Right lobe of liver (tissue), 6 donors: Measurements from ENCODE around the gene CTSL. TPM values are rescaled to one million over a fixed set of nuclear protein-coding genes. Genes with fewer than 3 reads are reported as not detected.
A peak's percentile ranks its signal among the peaks of the same experiment; 100 is the strongest.

ENCODE experiments used
- ATAC-seq, 4 donors: fragments of 200-7000 bp; cut with Tn5 transposase; one replicate each; pipeline ENCODE4 v1.9.1; 2020; ENCODE audit warnings: mild to moderate bottlenecking in 4 of 4, moderate library complexity in 4 of 4
- DNase-seq, 3 donors: peaks; one replicate each; pipeline ENCODE4 v3.0.0-alpha.2; 2020
- H3K27ac ChIP-seq, 3 donors: fragments of 200-600 bp; one replicate each; pipeline ENCODE4 v1.8.0; 2022
- H3K27me3 ChIP-seq, 2 donors: fragments of 200-600 bp; one replicate each; pipeline ENCODE4 v1.8.0; 2022
- H3K36me3 ChIP-seq, 4 donors: fragments of 200-600 bp; sonication (generic) in 1 of 4; one replicate each; pipeline versions ENCODE4 v1.5.1 to v1.8.0; 2017 to 2022; ENCODE audit warnings: control low read depth in 1 of 4
- H3K4me1 ChIP-seq, 4 donors: fragments of 200-600 bp; sonication (generic) in 1 of 4; one replicate each; pipeline versions ENCODE4 v1.5.1 to v1.8.0; 2017 to 2022; ENCODE audit warnings: control low read depth in 1 of 4
- H3K4me3 ChIP-seq, 3 donors: fragments of 200-600 bp; one replicate each; pipeline ENCODE4 v1.8.0; 2022
- H3K9me3 ChIP-seq, 4 donors: fragments of 200-600 bp; sonication (generic) in 1 of 4; one replicate each; pipeline versions ENCODE4 v1.5.1 to v1.8.0; 2017 to 2022; ENCODE audit warnings: control low read depth in 1 of 4
- CTCF ChIP-seq, 4 donors: fragments of 200-600 bp in 3 of 4; fragments of 450-650 bp in 1 of 4; IDR thresholded peaks; one replicate each; pipeline versions ENCODE4 v1.5.1 to v1.8.0; 2016 to 2022; ENCODE audit warnings: antibody characterized with exemption in 4 of 4, mild to moderate bottlenecking in 2 of 4
- POLR2A ChIP-seq: fragments of 450-650 bp; IDR thresholded peaks from one replicate; pipeline ENCODE4 v1.6.1; 2017; ENCODE audit warnings: antibody characterized with exemption, mild to moderate bottlenecking
- WGBS: methylation state at CpG from one replicate; pipeline ENCODE4 v1.1.6; 2018; ENCODE audit warnings: low coverage, low lambda C conversion rate; ENCODE audit not compliant: insufficient coverage; ENCODE audit errors: missing lambda C conversion rate; 5-methylcytosine and 5-hydroxymethylcytosine counted together
- intact Hi-C, 2 donors: fragments of 100-400 bp; cut with DNase I; formaldehyde crosslinking; loops; one replicate each; pipeline versions ENCODE4 v1.11.2 to v1.14.1; 2022
- total RNA-seq, 6 experiments: library from RNA; depleted of rRNA in 2 of 6; stranded (reverse); fragments of >200 nt in 2 of 6; fragmentation: NEBNext Ultra II Directional in 3 of 6; extraction: Animal tissue kit (Norgen Biotek cat#: 25700) in 3 of 6; gene quantifications; one replicate each; pipeline versions ENCODE4 v1.1.0 to v1.2.4, GENCODE V29; 2016 to 2023
- donor health status: DM: no; HTN: yes; CAD: no.
- donor health status: DM: no; HTN: no; CAD: no.
- donor health status: DM: no; HTN: no; CAD: no.
- donor health status: DM: no; HTN: yes; CAD: no.
- donor health status: DM: no; HTN: yes; CAD: no.

Gene CTSL
- total RNA-seq, 6 experiments from 2014 or later = 135 to 221 (median 164) TPM

- H3K27ac ChIP-seq = peak overlapping the region; percentile 8 to 56 (median 20)
- ATAC-seq (peak; percentile 67 to 73 (median 68)), DNase-seq (peak; percentile 64 to 82 (median 73))
- intact Hi-C loops = no loop called here
- no peaks in the 10 kb centered on the region for H3K27me3 ChIP-seq
- WGBS = 46% methylated on average over 9 of the region's 11 CpGs
- TF ChIP-seq CTCF (IDR thresholded peaks at IDR 0.05) = no peak
- no peak for TF ChIP-seq POLR2A
- H3K4me3 ChIP-seq = no peak overlapping the region
- peaks cover 0 to 15% (median 2%) of the 10 kb centered on the region in 4 donors for H3K4me1 ChIP-seq
- peaks cover 0 to 8% (median 3%) of the 10 kb centered on the region in 4 donors for H3K36me3 ChIP-seq
- H3K9me3 ChIP-seq = no peaks in the 10 kb centered on the region
Measured at GRCh38 chr9:87713278-87713987, 12.5 kb upstream of the CTSL start.

- 47% methylated on average over 5 of the region's 5 CpGs for WGBS
- intact Hi-C loops = no loop called here
- DNase-seq (no peak), ATAC-seq (no peak)
- H3K27ac ChIP-seq = peak overlapping the region; percentile 8 to 56 (median 20)
- H3K27me3 ChIP-seq = no peaks in the 10 kb centered on the region
- H3K36me3 ChIP-seq = peaks cover 0 to 3% (median 1%) of the 10 kb centered on the region in 4 donors
- peaks cover 0 to 15% (median 2%) of the 10 kb centered on the region in 4 donors for H3K4me1 ChIP-seq
- TF ChIP-seq POLR2A (no peak), CTCF (IDR thresholded peaks at IDR 0.05) (no peak)
- H3K9me3 ChIP-seq = no peaks in the 10 kb centered on the region
- H3K4me3 ChIP-seq = no peak overlapping the region
Measured at GRCh38 chr9:87713988-87714330, 12.0 kb upstream of the CTSL start.

GRCh38 chr9:87714819-87715218 lies 11.1 kb upstream of the CTSL start:
- peaks cover 0 to 15% (median 2%) of the 10 kb centered on the region in 4 donors for H3K4me1 ChIP-seq
- intact Hi-C loops = no loop called here
- TF ChIP-seq POLR2A = no peak
- no peak for TF ChIP-seq CTCF (IDR thresholded peaks at IDR 0.05)
- H3K27me3 ChIP-seq = no peaks in the 10 kb centered on the region
- DNase-seq (peak in 1 of 3 donors; percentile 66), ATAC-seq (peak; percentile 64 to 86 (median 74))
- H3K4me3 ChIP-seq = no peak overlapping the region
- H3K9me3 ChIP-seq = no peaks in the 10 kb centered on the region
- H3K36me3 ChIP-seq = no peaks in the 10 kb centered on the region
- WGBS = 31% methylated on average over 2 of the region's 2 CpGs
- peak overlapping the region in 2 of 3 donors; percentile 17 to 56 for H3K27ac ChIP-seq

- ATAC-seq = no peak
- no peaks in the 10 kb centered on the region for H3K27me3 ChIP-seq
- H3K4me3 ChIP-seq = no peak overlapping the region
- no peak overlapping the region for H3K27ac ChIP-seq
- intact Hi-C loops = no loop called here
- TF ChIP-seq CTCF (IDR thresholded peaks at IDR 0.05) = no peak
- TF ChIP-seq POLR2A = no peak
- no peaks in the 10 kb centered on the region for H3K36me3 ChIP-seq
- 62% methylated on average over 2 of the region's 2 CpGs for WGBS
- no peak for DNase-seq
- H3K4me1 ChIP-seq = peaks cover 0 to 15% (median 2%) of the 10 kb centered on the region in 4 donors
- no peaks in the 10 kb centered on the region for H3K9me3 ChIP-seq
Measured at GRCh38 chr9:87716141-87716540, 9.8 kb upstream of the CTSL start.
